Left renal pelvis (tissue), 4 donors: ENCODE results near the gene MGAT5. TPM values are rescaled to one million over a fixed set of nuclear protein-coding genes. Genes with fewer than 3 reads are reported as not detected.

ENCODE experiments used
- DNase-seq, 4 donors: peaks; one replicate each; pipeline ENCODE4 v3.0.0-alpha.2; 2013; ENCODE audit warnings: low read depth in 4 of 4, low spot score in 3 of 4
- polyA plus RNA-seq, 4 donors: library from polyadenylated mRNA; unstranded; fragments of 120-200 nt; gene quantifications; one replicate each; pipeline ENCODE4 v1.2.1, GENCODE V29; 2013; ENCODE audit not compliant: insufficient read length in 4 of 4

The MGAT5 gene
- polyA plus RNA-seq, 4 donors = 40.5 to 53.8 (median 48.2) TPM

- no peak for DNase-seq
Measured at GRCh38 chr2:134490559-134490958, 236.7 kb downstream of the MGAT5 start.

- no peak for DNase-seq
Measured at GRCh38 chr2:134491022-134491421, 237.2 kb downstream of the MGAT5 start.

DNA sequence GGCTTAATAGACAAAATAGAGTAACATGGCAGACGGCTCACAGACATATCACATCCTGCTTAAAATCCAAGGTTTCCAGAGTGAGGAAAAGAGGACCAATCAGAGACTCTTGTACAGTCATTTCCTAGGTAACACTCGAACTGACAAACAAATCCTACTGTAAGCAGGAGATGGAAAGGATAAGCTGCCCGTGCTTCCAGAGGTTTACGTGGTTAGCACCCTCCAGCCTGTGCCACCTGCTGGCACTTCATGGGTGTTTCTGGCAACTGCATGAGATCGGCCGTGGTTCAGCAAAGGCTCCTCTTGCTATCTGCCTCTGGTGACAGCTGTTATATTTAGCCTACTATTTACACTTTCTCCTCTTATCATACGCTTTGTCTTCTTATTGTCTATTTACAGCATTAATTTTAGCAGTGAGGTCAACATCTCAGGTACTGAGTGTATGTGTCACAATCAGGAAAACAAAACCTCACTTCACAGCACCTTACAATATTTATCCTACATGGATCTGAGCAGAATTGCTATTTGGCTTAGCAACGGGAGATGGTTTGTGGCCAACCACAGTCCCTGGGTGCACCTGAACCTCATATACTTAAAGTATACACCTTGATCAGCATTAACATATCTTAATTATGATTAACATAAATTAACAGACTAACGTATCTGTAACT lies 238.0 kb downstream of the MGAT5 start:
- no peak for DNase-seq

GRCh38 chr2:134493797-134494196 lies 239.9 kb downstream of the MGAT5 start:
- no peak for DNase-seq

GRCh38 chr2:134498654-134499053 lies 244.8 kb downstream of the MGAT5 start:
- no peak for DNase-seq

DNA sequence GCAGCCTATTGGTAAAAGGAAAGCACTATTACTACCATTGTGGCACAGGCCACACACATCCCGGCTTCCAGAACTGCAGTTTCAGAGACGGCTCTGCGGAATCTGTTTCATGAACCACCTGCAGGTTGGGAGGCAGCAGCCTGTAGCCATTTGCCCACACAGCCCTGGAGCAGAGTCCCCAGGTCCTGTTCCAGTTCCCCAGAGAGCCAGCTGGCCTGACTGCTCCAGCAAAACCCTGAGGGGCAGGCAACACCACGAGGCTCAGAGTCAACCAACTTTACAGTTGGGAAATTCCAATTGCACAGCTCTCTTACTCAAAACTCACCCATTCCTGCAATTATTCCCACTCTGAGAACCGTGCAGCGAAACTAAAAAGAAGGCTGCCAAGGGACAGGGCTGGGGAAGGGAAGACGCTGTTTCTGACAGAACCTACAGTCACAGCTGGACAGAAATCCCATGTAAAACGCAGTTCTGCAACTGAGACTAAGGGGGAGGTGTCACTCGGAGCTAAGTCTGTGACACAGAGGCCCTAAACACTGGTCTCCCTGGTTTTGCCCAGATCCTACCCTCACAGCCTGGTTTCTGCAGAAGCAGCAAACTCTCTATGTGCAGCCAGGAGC lies 245.5 kb downstream of the MGAT5 start:
- no peak for DNase-seq

DNA sequence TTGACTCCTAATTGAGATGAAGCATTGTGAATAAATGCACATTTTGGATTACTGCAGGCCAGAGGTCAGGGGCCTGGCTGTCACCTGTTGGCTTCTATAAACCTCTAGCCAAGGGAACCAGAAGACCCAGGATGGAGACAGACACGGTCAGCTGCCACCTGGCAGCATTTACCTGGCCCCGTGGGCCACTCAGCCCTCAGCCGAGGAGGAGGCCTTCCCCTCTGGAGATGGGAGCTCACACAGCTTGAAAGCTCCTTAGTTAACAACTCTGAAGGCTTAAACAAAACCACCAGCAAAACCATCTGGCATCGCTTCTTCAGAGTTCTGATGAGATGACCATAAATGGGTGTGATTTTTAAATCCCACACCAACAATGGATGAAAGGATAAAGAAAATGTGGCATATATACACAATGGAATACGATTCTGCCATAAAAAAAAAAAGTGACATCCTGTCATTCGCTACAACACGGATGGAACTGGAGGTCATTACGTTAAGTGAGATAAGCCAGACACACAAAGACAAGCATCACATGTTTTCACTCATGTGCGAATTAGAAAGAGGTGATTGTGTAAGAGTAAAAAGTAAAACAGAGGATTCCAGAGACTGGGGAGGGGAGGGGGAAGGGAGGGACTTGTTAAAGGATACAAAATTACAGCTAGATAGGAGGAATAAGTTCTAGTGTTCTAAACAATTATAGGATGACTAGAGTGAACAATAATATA lies 246.5 kb downstream of the MGAT5 start:
- DNase-seq = no peak

DNA sequence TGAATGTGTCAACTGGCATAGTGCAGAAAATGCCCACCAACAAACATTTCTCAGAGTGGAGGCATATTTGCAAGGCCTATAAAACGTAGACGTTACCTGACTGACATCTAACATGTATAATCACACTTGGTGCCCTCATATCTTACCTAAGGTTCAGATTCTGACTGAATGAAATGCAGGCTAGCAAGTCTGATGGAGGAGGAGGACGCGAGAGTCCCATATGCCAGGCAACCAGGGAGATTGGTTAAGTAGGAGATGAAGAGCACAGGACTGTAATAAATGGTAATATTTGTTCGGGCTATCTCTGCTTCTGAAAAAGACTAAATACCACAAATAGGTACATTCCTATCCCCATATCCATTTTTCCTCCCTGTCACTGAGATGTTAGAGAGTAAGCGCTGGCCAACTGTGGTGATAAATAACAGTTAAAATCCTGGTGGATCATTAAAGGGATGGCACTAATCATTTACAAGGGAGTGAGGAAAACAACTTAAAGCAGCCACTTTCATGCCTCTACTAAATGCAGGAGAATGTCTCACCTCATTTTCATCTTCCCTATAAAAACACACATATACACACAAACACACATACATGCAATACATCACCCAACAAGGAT lies 247.7 kb downstream of the MGAT5 start:
- DNase-seq = no peak

- no peak for DNase-seq
Measured at GRCh38 chr2:134502104-134502503, 248.2 kb downstream of the MGAT5 start.
